Epithelial cell of proximal tubule (primary cell): ENCODE measurements around the gene THRB. TPM values are rescaled to one million over a fixed set of nuclear protein-coding genes. Genes with fewer than 3 reads are reported as not detected.

Experiments
- DNase-seq: peaks from one replicate; pipeline ENCODE4 v3.0.0-alpha.2; 2011; ENCODE audit warnings: low read depth
- H3K4me3 ChIP-seq: 2 replicates; pipeline ENCODE4 v1.5.1; 2011; ENCODE audit warnings: low read depth, mild to moderate bottlenecking, low read length
- total RNA-seq: library from RNA; depleted of rRNA; stranded (reverse); fragments of >200 nt; gene quantifications from 2 replicates; pipeline ENCODE4 v1.2.3, GENCODE V29; 2015
- TF ChIP-seq, protein P1 (sequence below): conservative IDR thresholded peaks from 2 replicates; pipeline ENCODE4 v1.5.1; 2012; ENCODE audit warnings: low read depth, mild to moderate bottlenecking, low read length

The THRB gene
- total RNA-seq, 1 donor from 2014 or later, result 2.1 TPM

GRCh38 chr3:24472358-24472757 lies 22.3 kb downstream of the THRB start:
- no peak overlapping the region for H3K4me3 ChIP-seq
- peak; percentile 88 for DNase-seq
- TF ChIP-seq, protein P1, sequence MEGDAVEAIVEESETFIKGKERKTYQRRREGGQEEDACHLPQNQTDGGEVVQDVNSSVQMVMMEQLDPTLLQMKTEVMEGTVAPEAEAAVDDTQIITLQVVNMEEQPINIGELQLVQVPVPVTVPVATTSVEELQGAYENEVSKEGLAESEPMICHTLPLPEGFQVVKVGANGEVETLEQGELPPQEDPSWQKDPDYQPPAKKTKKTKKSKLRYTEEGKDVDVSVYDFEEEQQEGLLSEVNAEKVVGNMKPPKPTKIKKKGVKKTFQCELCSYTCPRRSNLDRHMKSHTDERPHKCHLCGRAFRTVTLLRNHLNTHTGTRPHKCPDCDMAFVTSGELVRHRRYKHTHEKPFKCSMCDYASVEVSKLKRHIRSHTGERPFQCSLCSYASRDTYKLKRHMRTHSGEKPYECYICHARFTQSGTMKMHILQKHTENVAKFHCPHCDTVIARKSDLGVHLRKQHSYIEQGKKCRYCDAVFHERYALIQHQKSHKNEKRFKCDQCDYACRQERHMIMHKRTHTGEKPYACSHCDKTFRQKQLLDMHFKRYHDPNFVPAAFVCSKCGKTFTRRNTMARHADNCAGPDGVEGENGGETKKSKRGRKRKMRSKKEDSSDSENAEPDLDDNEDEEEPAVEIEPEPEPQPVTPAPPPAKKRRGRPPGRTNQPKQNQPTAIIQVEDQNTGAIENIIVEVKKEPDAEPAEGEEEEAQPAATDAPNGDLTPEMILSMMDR, result no peak

DNA sequence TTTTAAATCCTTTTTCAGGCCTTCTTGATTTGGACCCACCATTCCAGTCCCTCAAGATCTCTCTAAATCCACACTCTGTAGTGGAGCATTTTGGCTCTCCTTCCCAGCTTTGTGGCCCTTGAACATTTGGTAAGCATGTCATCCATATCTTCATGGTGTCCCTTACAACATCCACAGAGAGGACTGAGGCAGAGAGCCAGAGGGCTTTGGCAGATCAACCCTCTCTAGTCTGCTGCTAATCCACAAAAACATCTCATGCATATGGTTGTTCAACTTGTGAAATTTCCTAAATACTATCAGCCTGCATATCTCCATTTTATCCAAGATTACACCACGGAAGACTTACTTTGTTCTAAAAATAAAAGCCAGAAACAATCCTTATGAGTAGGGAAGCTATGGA lies 23.2 kb downstream of the THRB start:
- no peak overlapping the region for H3K4me3 ChIP-seq
- no peak for DNase-seq
- TF ChIP-seq, protein P1, result no peak

DNA sequence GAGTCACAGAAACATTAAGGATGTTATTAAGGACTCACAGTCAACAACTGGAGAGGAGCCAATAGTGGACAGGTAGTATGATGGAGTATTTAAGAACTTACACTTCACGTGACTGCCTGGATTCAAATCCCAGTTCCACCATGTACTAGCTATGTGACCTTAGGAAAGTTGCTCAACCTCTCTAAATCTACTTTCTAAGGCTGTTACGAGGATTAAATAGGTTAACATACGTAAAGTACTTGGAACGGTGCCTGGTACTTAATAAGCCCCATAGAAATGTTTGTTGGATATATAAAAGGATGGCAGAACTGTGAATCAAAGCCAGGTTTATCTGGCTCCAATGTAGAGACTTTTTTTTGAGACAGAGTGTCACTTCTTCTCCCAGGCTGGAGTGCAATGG lies 24.4 kb downstream of the THRB start:
- TF ChIP-seq, protein P1, result no peak
- DNase-seq, result no peak
- H3K4me3 ChIP-seq, result no peak overlapping the region

DNA sequence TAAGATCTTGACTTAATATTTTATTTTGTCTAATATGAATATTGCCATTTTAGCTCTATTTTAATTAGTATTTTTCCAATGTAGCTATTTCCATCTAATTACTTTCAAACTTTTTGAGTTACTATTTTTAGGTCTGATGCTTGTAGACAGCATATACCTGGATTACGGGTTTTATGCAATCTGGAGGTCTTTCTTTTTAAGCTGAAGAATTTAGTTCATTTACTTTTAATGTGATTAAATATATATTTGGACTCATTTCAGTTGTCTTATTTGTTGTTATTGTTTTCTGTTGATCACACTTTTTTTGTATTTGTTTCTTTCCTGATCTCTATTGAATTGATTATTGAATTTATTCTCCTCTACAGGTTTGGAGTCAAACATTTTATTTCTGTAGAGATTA lies 30.3 kb downstream of the THRB start:
- TF ChIP-seq, protein P1, result no peak
- DNase-seq, result no peak

GRCh38 chr3:24462737-24463136 lies 31.9 kb downstream of the THRB start:
- no peak for DNase-seq
- H3K4me3 ChIP-seq, result no peak overlapping the region
- TF ChIP-seq, protein P1, result no peak

More for the DNA sequence above, 30.3 kb downstream of the THRB start:
- H3K4me3 ChIP-seq, result no peak overlapping the region

DNA sequence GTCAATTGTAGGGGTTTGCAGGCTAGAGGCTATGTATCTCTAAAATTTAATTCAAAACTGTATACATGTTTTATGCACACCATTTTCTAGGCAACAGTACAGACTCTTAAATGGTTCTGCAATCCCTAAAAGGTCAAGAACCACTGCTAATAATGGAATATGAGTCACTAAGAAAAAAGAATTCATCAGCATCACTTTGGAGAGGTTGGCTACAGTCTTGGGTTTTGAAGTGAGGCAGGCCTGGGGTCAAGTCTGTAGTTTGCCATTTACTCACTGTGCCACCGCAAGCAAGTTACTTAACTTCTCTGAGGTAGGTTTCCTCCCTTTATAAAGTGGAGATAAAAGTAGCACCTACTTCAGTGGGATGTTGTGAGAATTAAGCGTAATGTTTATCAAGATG lies 33.7 kb downstream of the THRB start:
- H3K4me3 ChIP-seq, result no peak overlapping the region
- TF ChIP-seq, protein P1, result no peak
- no peak for DNase-seq

DNA sequence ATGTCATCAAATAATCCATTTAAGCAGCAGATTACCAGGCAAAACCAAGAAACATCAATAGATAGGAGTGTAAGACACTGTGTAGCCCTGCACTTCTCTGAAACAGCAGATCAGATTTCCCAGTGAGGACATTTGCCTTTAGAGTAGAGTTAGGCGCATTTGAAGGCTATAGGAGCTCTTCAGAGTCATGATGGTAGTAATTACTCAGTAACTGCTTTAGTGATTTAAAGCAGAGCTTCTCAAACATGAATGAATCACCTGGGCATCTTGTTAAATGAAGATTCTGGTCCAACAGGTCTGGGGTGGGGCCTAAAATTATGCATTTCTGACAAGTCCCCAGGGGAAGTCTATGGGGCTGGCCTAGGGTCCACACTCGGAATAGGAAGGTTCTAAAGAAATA lies 36.9 kb downstream of the THRB start:
- H3K4me3 ChIP-seq, result no peak overlapping the region
- no peak for DNase-seq
- TF ChIP-seq, protein P1, result no peak
